Neural progenitor cell (in vitro differentiated cells): ENCODE measurements around the gene ZCCHC3.

ENCODE experiments used
- CTCF ChIP-seq: fragments of 200-600 bp; sonication (generic); IDR thresholded peaks from 2 replicates; pipeline ENCODE4 v1.5.1; 2017; ENCODE audit warnings: antibody characterized with exemption, mild to moderate bottlenecking
- EZH2phosphoT487 ChIP-seq: fragments of 200-600 bp; sonication (generic); IDR thresholded peaks from 2 replicates; pipeline ENCODE4 v1.6.1; 2017; ENCODE audit warnings: antibody characterized with exemption

DNA sequence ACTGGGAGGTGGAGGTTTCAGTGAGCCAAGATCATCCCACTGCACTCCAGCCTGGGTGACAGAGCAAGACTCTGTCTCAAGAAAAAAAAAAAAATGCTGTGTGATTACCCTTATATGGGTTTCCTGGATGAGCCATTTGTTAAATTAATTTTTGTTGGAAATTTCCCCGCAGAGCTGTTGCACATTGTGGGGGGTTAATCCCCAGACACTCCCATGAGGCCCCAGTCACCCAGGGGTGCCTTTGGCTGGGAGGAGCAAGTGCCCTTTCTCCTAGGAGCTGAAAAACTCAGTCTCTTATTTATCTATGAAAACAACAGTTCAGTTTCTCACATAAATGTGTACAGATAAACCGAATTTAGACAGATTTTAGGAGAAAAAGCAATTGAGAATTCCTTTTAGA, 44.6 kb upstream of the ZCCHC3 start:
- TF ChIP-seq CTCF (no peak), EZH2phosphoT487 (no peak)
